ENCODE measurements around the gene PRUNE2.

GRCh38 chr9:76766126-76766525 is 139.8 kb downstream of the PRUNE2 start:
- TF ChIP-seq POLR2A (IDR thresholded peaks at IDR 0.05) = no peak
- TF ChIP-seq, protein P1, sequence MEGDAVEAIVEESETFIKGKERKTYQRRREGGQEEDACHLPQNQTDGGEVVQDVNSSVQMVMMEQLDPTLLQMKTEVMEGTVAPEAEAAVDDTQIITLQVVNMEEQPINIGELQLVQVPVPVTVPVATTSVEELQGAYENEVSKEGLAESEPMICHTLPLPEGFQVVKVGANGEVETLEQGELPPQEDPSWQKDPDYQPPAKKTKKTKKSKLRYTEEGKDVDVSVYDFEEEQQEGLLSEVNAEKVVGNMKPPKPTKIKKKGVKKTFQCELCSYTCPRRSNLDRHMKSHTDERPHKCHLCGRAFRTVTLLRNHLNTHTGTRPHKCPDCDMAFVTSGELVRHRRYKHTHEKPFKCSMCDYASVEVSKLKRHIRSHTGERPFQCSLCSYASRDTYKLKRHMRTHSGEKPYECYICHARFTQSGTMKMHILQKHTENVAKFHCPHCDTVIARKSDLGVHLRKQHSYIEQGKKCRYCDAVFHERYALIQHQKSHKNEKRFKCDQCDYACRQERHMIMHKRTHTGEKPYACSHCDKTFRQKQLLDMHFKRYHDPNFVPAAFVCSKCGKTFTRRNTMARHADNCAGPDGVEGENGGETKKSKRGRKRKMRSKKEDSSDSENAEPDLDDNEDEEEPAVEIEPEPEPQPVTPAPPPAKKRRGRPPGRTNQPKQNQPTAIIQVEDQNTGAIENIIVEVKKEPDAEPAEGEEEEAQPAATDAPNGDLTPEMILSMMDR (IDR thresholded peaks at IDR 0.05) = no peak

All from adrenal gland (tissue), 5 donors.